Measurements from ENCODE around the gene ZNF668.

The ZNF668 gene

GRCh38 chr16:31077592-31078396 lies 3.8 kb upstream of the ZNF668 start:
- H3K4me2 ChIP-seq (ENCODE audit: low read length) = no peak overlapping the region
- no peak overlapping the region for H3K4me3 ChIP-seq (ENCODE audit: low read length)
- H3K36me3 ChIP-seq (ENCODE audit: insufficient read depth, low read length) = peaks cover 52% of the 10 kb centered on the region
- no peaks in the 10 kb centered on the region for H3K27me3 ChIP-seq (ENCODE audit: control insufficient read depth, insufficient read depth, low read length)
- H3K4me1 ChIP-seq (ENCODE audit: control insufficient read depth, insufficient read depth, low read length) = peaks cover 7% of the 10 kb centered on the region
- no peaks in the 10 kb centered on the region for H3K9me3 ChIP-seq (replicated peaks; ENCODE audit: low read length)
- H3K9ac ChIP-seq (ENCODE audit: low read depth, low read length) = no peak overlapping the region

GRCh38 chr16:31077024-31077423 lies 3.0 kb upstream of the ZNF668 start:
- Histone ChIP-seq H3K27me3 (ENCODE audit: control insufficient read depth, insufficient read depth, low read length) (no peaks in the 10 kb centered on the region), H3K4me2 (ENCODE audit: low read length) (no peak overlapping the region), H3K9ac (ENCODE audit: low read depth, low read length) (no peak overlapping the region), H3K36me3 (ENCODE audit: insufficient read depth, low read length) (peaks cover 49% of the 10 kb centered on the region), H3K9me3 (replicated peaks; ENCODE audit: low read length) (no peaks in the 10 kb centered on the region), H3K4me1 (ENCODE audit: control insufficient read depth, insufficient read depth, low read length) (peaks cover 8% of the 10 kb centered on the region), H3K4me3 (ENCODE audit: low read length) (no peak overlapping the region)

- Histone ChIP-seq H3K4me1 (ENCODE audit: control insufficient read depth, insufficient read depth, low read length) (peaks cover 14% of the 10 kb centered on the region), H3K9ac (ENCODE audit: low read depth, low read length) (no peak overlapping the region), H3K27me3 (ENCODE audit: control insufficient read depth, insufficient read depth, low read length) (no peaks in the 10 kb centered on the region), H3K9me3 (replicated peaks; ENCODE audit: low read length) (no peaks in the 10 kb centered on the region), H3K4me3 (ENCODE audit: low read length) (no peak overlapping the region), H3K36me3 (ENCODE audit: insufficient read depth, low read length) (peaks cover 46% of the 10 kb centered on the region), H3K4me2 (ENCODE audit: low read length) (no peak overlapping the region)
Observed at GRCh38 chr16:31076319-31076718, 2.3 kb upstream of the ZNF668 start.

DNA sequence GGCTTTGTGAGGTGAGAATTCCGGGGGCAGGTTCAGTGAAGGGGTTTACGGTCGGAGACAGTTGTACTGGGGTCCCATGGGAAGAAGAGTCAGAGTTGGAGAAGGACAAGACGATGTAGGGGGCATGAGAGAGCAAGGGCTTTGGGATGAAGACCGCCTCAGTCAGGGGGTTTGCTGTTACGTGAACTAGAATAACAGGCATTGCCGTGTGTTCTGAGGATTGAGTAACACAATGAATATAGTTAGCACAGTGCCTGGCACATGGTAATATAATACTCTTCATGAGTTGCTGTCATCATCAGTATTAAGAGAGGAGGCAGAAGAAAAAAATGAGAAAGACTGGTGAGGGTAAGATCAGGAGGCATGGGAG lies 759 bp upstream of the ZNF668 start:
- peaks cover 31% of the 10 kb centered on the region for H3K36me3 ChIP-seq (ENCODE audit: insufficient read depth, low read length)
- peak overlapping the region; percentile 97 for H3K4me3 ChIP-seq (ENCODE audit: low read length)
- H3K9ac ChIP-seq (ENCODE audit: low read depth, low read length) = peak overlapping the region; percentile 96
- no peaks in the 10 kb centered on the region for H3K27me3 ChIP-seq (ENCODE audit: control insufficient read depth, insufficient read depth, low read length)
- H3K9me3 ChIP-seq (replicated peaks; ENCODE audit: low read length) = no peaks in the 10 kb centered on the region
- H3K4me2 ChIP-seq (ENCODE audit: low read length) = peak overlapping the region; percentile 85
- peaks cover 16% of the 10 kb centered on the region for H3K4me1 ChIP-seq (ENCODE audit: control insufficient read depth, insufficient read depth, low read length)

DNA sequence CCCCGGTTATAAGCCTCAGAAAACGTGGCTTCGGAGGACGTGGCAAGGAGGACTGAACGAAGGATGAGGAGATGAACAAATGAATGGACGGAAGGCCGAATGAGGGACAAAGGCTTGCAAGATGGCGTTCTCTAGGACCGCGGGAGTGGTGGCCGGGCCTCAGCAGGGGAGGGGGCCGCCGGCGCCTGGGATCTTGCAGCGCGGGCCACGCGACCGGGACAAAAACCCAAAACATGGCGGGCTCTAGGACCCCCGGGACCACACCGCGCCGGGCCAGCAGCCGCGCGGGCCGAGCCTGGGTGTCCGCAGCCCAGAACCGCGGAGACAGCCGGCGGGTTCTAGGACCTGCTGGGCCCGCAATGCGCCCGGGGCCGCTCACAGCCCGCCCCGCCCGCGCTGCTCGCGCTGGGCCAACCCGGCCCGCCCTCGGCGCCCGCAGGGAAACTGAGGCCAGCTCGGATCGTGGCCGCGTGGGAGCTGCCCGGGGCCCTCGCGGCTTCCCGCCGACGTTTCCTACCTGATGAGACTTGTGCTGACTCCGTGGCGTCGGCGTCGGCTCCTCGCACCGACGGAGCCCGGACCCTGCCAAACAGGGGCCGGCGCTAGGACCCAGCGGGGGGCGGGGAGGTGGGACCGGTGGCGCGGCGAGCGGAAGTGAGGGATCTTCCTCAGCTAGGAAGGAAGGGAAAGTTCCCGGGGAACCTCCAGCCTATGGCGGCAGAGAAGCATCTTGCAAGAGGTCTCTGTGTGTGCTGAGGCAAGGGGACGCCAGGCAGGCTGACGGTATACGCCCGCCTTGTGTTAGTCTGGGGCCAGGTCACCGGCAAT lies 684 bp downstream of the ZNF668 start:
- Histone ChIP-seq H3K4me3 (ENCODE audit: low read length) (peak overlapping the region; percentile 97), H3K36me3 (ENCODE audit: insufficient read depth, low read length) (peaks cover 20% of the 10 kb centered on the region), H3K4me2 (ENCODE audit: low read length) (peak overlapping the region; percentile 87), H3K27me3 (ENCODE audit: control insufficient read depth, insufficient read depth, low read length) (no peaks in the 10 kb centered on the region), H3K4me1 (ENCODE audit: control insufficient read depth, insufficient read depth, low read length) (peaks cover 16% of the 10 kb centered on the region), H3K9me3 (replicated peaks; ENCODE audit: low read length) (no peaks in the 10 kb centered on the region), H3K9ac (ENCODE audit: low read depth, low read length) (peak overlapping the region; percentile 96)

GRCh38 chr16:31072540-31073141 lies 1.4 kb downstream of the ZNF668 start:
- H3K4me1 ChIP-seq (ENCODE audit: control insufficient read depth, insufficient read depth, low read length) = peaks cover 16% of the 10 kb centered on the region
- H3K4me2 ChIP-seq (ENCODE audit: low read length) = peak overlapping the region; percentile 87
- H3K9ac ChIP-seq (ENCODE audit: low read depth, low read length) = peak overlapping the region; percentile 96
- no peaks in the 10 kb centered on the region for H3K27me3 ChIP-seq (ENCODE audit: control insufficient read depth, insufficient read depth, low read length)
- peak overlapping the region; percentile 97 for H3K4me3 ChIP-seq (ENCODE audit: low read length)
- H3K9me3 ChIP-seq (replicated peaks; ENCODE audit: low read length) = no peaks in the 10 kb centered on the region
- peaks cover 13% of the 10 kb centered on the region for H3K36me3 ChIP-seq (ENCODE audit: insufficient read depth, low read length)

DNA sequence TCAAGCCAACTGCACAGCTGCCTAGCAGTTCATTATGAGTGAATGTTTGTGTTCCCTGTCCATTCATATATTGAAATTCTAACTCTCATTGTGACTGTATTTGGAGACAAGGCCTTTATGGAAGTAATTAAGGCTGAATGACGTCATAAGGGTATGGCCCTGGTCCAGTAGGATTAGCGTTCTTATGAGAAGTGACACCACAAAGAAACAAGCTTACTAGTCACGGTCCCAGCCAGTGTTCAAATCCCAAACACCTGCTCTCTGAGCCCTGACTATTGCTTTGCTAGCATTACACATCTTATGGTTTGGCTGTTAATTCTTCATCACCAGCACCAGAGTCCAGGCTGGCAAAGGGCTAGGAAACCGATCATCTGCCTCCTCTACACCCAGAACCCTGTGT lies 2.2 kb downstream of the ZNF668 start:
- Histone ChIP-seq H3K4me3 (ENCODE audit: low read length) (peak overlapping the region; percentile 97), H3K9me3 (replicated peaks; ENCODE audit: low read length) (no peaks in the 10 kb centered on the region), H3K27me3 (ENCODE audit: control insufficient read depth, insufficient read depth, low read length) (no peaks in the 10 kb centered on the region), H3K9ac (ENCODE audit: low read depth, low read length) (peak overlapping the region; percentile 96), H3K4me2 (ENCODE audit: low read length) (peak overlapping the region; percentile 87), H3K4me1 (ENCODE audit: control insufficient read depth, insufficient read depth, low read length) (peaks cover 16% of the 10 kb centered on the region), H3K36me3 (ENCODE audit: insufficient read depth, low read length) (peaks cover 5% of the 10 kb centered on the region)

DNA sequence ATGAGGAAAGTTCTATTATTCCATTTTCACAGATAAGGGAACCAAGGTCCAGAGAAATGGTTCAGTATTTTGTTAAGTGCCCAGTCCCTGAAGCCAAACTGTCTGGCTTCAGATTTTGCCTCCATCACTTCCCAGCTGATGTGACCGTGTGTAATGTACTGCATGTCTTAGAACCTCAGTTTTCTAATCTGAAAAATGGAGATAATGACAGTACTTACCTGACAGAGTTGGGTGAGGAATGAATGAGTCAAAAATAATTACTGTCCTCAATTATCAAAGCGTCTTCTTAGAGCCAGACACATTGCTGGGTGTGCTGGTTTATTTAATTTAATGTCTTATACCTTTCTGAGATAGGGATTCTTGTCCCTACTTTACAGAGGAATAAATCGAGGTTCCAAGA lies 6.7 kb downstream of the ZNF668 start:
- H3K4me2 ChIP-seq (ENCODE audit: low read length) = no peak overlapping the region
- no peak overlapping the region for H3K9ac ChIP-seq (ENCODE audit: low read depth, low read length)
- H3K9me3 ChIP-seq (replicated peaks; ENCODE audit: low read length) = no peaks in the 10 kb centered on the region
- no peak overlapping the region for H3K4me3 ChIP-seq (ENCODE audit: low read length)
- H3K36me3 ChIP-seq (ENCODE audit: insufficient read depth, low read length) = peaks cover 15% of the 10 kb centered on the region
- no peaks in the 10 kb centered on the region for H3K27me3 ChIP-seq (ENCODE audit: control insufficient read depth, insufficient read depth, low read length)
- H3K4me1 ChIP-seq (ENCODE audit: control insufficient read depth, insufficient read depth, low read length) = peaks cover 44% of the 10 kb centered on the region

DNA sequence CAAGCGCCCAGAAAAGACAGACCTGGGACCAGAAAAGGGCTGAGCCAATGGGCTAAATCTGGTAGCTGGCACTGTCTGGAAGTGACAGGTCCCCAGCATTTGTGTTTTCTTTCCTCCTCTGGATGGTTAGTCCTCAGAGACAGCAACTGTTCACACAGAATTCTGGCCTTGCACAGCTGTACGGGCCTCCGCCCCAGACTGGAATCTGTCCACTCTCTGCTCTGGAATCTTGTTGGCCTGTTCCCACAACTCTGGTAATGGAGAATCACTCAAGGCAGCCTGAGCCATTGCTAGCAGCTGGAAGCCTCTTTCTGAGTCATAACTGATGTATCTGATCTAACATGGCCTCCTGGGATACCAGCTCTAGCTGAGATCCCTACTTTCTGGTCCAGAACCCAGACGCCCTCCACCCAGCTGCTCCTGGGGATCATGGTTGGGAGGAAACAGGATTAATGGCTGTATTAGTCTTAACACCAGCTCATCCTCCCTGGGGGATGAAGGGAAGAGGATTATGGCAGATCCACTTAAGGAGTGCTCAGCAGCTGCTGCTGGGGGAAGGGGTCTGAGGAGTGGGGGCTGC lies 9.1 kb downstream of the ZNF668 start:
- H3K36me3 ChIP-seq (ENCODE audit: insufficient read depth, low read length) = peaks cover 38% of the 10 kb centered on the region
- H3K4me2 ChIP-seq (ENCODE audit: low read length) = peak overlapping the region; percentile 75
- no peaks in the 10 kb centered on the region for H3K27me3 ChIP-seq (ENCODE audit: control insufficient read depth, insufficient read depth, low read length)
- H3K4me3 ChIP-seq (ENCODE audit: low read length) = peak overlapping the region; percentile 56
- no peaks in the 10 kb centered on the region for H3K9me3 ChIP-seq (replicated peaks; ENCODE audit: low read length)
- peak overlapping the region; percentile 84 for H3K9ac ChIP-seq (ENCODE audit: low read depth, low read length)
- peaks cover 31% of the 10 kb centered on the region for H3K4me1 ChIP-seq (ENCODE audit: control insufficient read depth, insufficient read depth, low read length)

DNA sequence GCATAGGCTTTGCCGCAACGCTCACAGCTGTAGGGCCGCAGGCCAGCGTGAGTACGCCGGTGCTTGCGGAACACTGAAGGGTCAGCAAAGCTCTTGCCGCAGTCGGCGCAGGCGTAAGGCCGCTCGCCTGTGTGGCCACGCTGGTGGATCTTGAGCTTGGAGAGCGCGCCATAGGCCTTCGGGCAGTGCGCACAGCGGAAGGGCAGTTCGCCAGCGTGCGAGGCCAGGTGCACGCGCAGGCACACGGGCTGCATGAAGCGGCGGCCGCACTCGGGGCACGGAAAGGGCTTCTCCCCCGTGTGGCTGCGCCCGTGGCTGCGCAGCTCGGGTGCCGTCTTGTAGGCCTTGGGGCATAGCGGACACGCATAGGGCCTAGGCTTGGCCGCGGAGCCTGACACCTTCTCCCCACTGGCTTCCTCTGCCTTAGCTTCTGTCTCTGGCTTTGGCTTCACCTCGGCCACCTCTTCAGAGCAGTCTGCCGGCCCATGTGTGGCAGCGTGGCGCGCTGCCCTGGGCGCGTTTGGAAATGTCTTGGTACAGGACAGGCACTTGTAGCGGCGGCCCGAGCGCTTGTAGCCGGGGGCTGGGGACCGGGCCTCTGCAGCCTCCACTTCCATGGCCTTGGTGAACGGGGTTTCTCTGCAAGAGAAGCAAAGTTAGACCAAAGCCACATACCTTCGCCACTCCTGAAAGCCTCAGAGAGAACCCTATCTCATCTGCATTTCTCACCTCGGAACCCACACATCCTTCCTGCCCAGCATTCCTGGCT lies 10.0 kb downstream of the ZNF668 start:
- Histone ChIP-seq H3K9me3 (replicated peaks; ENCODE audit: low read length) (no peaks in the 10 kb centered on the region), H3K9ac (ENCODE audit: low read depth, low read length) (peak overlapping the region; percentile 84), H3K36me3 (ENCODE audit: insufficient read depth, low read length) (peaks cover 43% of the 10 kb centered on the region), H3K4me3 (ENCODE audit: low read length) (peak overlapping the region; percentile 56), H3K27me3 (ENCODE audit: control insufficient read depth, insufficient read depth, low read length) (no peaks in the 10 kb centered on the region), H3K4me1 (ENCODE audit: control insufficient read depth, insufficient read depth, low read length) (peaks cover 31% of the 10 kb centered on the region), H3K4me2 (ENCODE audit: low read length) (peak overlapping the region; percentile 75)

GRCh38 chr16:31063495-31063842 lies 10.6 kb downstream of the ZNF668 start:
- H3K4me1 ChIP-seq (ENCODE audit: control insufficient read depth, insufficient read depth, low read length) = peaks cover 31% of the 10 kb centered on the region
- H3K9me3 ChIP-seq (replicated peaks; ENCODE audit: low read length) = no peaks in the 10 kb centered on the region
- no peaks in the 10 kb centered on the region for H3K27me3 ChIP-seq (ENCODE audit: control insufficient read depth, insufficient read depth, low read length)
- H3K36me3 ChIP-seq (ENCODE audit: insufficient read depth, low read length) = peaks cover 43% of the 10 kb centered on the region
- H3K4me3 ChIP-seq (ENCODE audit: low read length) = peak overlapping the region; percentile 56
- peak overlapping the region; percentile 84 for H3K9ac ChIP-seq (ENCODE audit: low read depth, low read length)
- H3K4me2 ChIP-seq (ENCODE audit: low read length) = peak overlapping the region; percentile 75

Measured in skeletal muscle satellite cell (primary cell).